Measurements from ENCODE around the gene DNAJC28. TPM values are rescaled to one million over a fixed set of nuclear protein-coding genes. Genes with fewer than 3 reads are reported as not detected.
"Not testable (repeated sequence)": the region's sequence is repeated elsewhere in the genome, so short reads cannot be mapped to it uniquely, and the experiment has no call there.

Gene DNAJC28
- total and polyA plus RNA-seq, 9 donors = 0.34 to 2.6 (median 1.2) TPM

DNA sequence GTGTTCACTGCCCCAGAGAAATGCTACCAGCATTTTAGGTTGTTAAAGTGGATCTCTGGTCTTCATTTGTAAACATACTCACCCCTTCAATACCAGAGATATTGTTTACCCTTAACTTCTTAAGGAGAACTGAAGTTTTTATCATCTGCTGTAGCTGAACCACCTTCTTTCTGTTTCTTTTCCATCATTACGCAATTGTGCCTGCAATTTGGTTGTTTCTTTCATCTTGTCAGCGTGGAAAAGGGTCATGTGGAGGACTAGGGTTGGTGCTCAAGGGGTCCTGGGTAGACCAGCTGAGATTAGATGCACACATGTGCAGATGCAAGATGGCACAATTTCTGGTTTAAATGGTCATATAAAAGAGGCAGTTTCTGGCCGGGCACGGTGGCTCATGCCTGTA lies 27.4 kb upstream of the DNAJC28 start:
- TF ChIP-seq, protein P1, sequence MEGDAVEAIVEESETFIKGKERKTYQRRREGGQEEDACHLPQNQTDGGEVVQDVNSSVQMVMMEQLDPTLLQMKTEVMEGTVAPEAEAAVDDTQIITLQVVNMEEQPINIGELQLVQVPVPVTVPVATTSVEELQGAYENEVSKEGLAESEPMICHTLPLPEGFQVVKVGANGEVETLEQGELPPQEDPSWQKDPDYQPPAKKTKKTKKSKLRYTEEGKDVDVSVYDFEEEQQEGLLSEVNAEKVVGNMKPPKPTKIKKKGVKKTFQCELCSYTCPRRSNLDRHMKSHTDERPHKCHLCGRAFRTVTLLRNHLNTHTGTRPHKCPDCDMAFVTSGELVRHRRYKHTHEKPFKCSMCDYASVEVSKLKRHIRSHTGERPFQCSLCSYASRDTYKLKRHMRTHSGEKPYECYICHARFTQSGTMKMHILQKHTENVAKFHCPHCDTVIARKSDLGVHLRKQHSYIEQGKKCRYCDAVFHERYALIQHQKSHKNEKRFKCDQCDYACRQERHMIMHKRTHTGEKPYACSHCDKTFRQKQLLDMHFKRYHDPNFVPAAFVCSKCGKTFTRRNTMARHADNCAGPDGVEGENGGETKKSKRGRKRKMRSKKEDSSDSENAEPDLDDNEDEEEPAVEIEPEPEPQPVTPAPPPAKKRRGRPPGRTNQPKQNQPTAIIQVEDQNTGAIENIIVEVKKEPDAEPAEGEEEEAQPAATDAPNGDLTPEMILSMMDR (IDR thresholded peaks at IDR 0.05) = no peak
- TF ChIP-seq EP300 (IDR thresholded peaks at IDR 0.05) (no peak), POLR2A (IDR thresholded peaks at IDR 0.05) (no peak)
- 94 to 96% (median 95%) methylated on average over 4 of the region's 4 CpGs for WGBS, 3 donors
- no peaks in the 10 kb centered on the region for H3K9me3 ChIP-seq
- intact Hi-C loops (cut with DNase I) = no loop called here
- H3K36me3 ChIP-seq = no peaks in the 10 kb centered on the region
- no peaks in the 10 kb centered on the region for H3K27me3 ChIP-seq
- no peaks in the 10 kb centered on the region for H3K4me1 ChIP-seq (ENCODE audit: insufficient read depth)
- no peak overlapping the region for H3K27ac ChIP-seq
- DNase-seq = no peak
- no peak overlapping the region for H3K4me3 ChIP-seq

DNA sequence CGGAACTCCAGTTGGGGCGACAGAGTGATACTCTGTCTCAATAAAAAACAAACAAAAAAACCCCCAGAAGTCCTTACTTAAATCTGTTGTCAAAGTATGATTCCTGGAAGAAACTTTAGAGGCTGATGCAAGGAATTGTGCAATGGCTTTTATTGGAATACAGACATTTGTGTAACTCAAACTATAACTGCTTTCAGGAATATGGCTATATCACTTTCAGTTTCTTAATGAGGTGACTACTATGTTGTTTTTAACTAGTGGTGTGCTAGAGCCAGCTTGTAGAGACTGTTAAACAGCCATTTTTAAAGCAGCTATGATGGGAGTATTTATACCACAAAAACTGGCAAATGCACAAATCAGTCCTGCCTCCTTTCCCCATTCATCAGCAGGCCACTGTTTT lies 22.7 kb upstream of the DNAJC28 start:
- Histone ChIP-seq H3K9me3 (no peaks in the 10 kb centered on the region), H3K36me3 (no peaks in the 10 kb centered on the region), H3K27ac (no peak overlapping the region), H3K27me3 (no peaks in the 10 kb centered on the region), H3K4me3 (no peak overlapping the region), H3K4me1 (ENCODE audit: insufficient read depth) (no peaks in the 10 kb centered on the region)
- no peak for DNase-seq
- WGBS, 3 donors = 95 to 97% (median 96%) methylated on average over 2 of the region's 2 CpGs
- intact Hi-C loops (cut with DNase I) = no loop called here
- TF ChIP-seq, protein P1 (IDR thresholded peaks at IDR 0.05) = no peak
- no peak for TF ChIP-seq EP300 (IDR thresholded peaks at IDR 0.05)
- no peak for TF ChIP-seq POLR2A (IDR thresholded peaks at IDR 0.05)

DNA sequence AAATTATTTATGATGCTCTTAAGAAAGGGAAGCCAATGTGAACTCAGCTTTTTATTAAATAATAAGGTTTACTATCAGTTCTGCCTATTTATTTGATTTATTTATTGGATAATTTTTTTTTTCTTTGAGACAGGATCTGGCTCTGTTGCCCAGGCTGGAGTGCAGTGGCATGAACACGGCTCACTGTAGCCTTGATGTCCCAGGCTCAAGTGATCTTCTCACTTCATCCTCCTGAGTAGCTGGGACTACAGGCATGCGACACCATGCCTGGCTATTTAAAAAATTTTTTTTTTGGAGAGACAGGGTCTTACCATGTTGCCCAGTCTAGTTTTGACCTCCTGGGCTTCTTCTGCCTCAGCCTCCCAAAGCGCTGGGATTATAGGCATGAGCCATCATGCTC lies 21.0 kb upstream of the DNAJC28 start:
- H3K27ac ChIP-seq = no peak overlapping the region
- no peaks in the 10 kb centered on the region for H3K9me3 ChIP-seq
- WGBS, 3 donors = 94 to 99% (median 99%) methylated on average over 3 of the region's 3 CpGs
- TF ChIP-seq, protein P1 (IDR thresholded peaks at IDR 0.05) = no peak
- no peak for TF ChIP-seq EP300 (IDR thresholded peaks at IDR 0.05)
- TF ChIP-seq POLR2A (IDR thresholded peaks at IDR 0.05) = no peak
- H3K4me1 ChIP-seq (ENCODE audit: insufficient read depth) = no peaks in the 10 kb centered on the region
- no peak for DNase-seq
- H3K27me3 ChIP-seq = no peaks in the 10 kb centered on the region
- no peaks in the 10 kb centered on the region for H3K36me3 ChIP-seq
- intact Hi-C loops (cut with DNase I) = no loop called here
- H3K4me3 ChIP-seq = no peak overlapping the region

DNA sequence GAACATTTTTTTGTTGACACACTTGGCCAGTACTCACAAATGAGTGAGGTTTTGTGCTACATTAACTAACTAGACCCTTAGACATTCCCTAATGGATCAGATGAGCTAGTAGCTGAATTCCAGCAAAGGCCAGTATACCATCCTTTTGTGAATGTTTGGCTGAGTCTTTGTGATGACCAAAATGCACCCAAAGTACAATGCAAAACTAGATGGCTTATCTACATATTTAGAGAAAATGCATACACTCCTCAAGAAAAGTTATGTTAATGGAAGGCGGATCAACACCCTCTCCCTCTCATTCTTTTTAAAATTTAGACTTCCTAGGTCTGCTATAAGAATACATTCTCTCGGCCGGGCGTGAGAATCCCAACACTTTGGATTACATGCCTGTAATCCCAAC lies 20.1 kb upstream of the DNAJC28 start:
- WGBS, 3 donors = 95 to 99% (median 96%) methylated on average over 4 of the region's 4 CpGs
- H3K4me3 ChIP-seq = no peak overlapping the region
- H3K4me1 ChIP-seq (ENCODE audit: insufficient read depth) = no peaks in the 10 kb centered on the region
- no peaks in the 10 kb centered on the region for H3K9me3 ChIP-seq
- no peak for TF ChIP-seq POLR2A (IDR thresholded peaks at IDR 0.05)
- no peak overlapping the region for H3K27ac ChIP-seq
- no peak for DNase-seq
- no peaks in the 10 kb centered on the region for H3K27me3 ChIP-seq
- intact Hi-C loops (cut with DNase I) = no loop called here
- H3K36me3 ChIP-seq = no peaks in the 10 kb centered on the region

DNA sequence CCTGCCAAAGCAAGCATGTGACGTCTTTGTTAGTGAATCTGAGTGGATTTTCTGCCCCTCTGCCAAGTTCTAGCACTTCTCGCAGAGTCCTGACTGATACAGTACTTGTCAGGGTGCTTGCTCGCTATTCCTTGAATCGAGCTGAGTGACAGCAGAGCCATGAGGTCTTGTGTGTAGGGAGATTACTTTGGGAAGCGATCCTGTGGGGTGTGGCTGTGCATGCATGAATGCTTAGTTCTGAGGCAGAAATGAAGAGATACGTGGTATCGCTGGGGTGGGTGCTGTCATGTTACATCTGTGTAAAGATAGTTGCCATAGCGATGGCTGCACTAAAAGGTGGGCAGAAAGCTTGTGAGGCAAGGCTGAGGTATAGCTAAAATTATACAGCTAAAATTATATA lies 19.3 kb upstream of the DNAJC28 start:
- no peak for DNase-seq
- Histone ChIP-seq H3K36me3 (no peaks in the 10 kb centered on the region), H3K4me3 (no peak overlapping the region), H3K9me3 (no peaks in the 10 kb centered on the region), H3K27me3 (no peaks in the 10 kb centered on the region), H3K27ac (no peak overlapping the region), H3K4me1 (ENCODE audit: insufficient read depth) (no peaks in the 10 kb centered on the region)
- TF ChIP-seq, protein P1 (IDR thresholded peaks at IDR 0.05) = no peak
- TF ChIP-seq EP300 (IDR thresholded peaks at IDR 0.05) (no peak), POLR2A (IDR thresholded peaks at IDR 0.05) (no peak)
- intact Hi-C loops (cut with DNase I) = no loop called here
- 92 to 95% (median 94%) methylated on average over 8 of the region's 8 CpGs for WGBS, 3 donors

DNA sequence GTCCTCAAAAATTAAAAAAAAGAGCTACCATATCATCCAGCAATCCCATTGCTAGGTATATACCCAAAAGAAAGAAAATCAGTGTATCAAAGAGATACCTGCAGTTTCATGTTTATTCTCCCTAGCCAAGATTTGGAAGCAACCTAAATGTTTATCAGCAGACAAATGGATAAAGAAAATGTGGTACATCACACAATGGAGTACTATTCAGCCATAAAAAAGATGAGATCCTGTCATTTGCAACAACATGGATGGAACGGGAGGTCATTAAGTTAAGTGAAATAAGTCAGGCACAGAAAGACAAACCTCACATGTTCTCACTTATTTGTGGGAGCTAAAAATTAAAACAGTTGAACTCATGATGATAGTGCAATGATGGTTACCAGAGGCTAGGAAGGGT lies 15.5 kb upstream of the DNAJC28 start:
- H3K9me3 ChIP-seq; intact Hi-C loops (cut with DNase I); H3K4me1 ChIP-seq (ENCODE audit: insufficient read depth); H3K36me3 ChIP-seq; H3K27me3 ChIP-seq; H3K4me3 ChIP-seq; H3K27ac ChIP-seq; DNase-seq: not testable (repeated sequence)
- WGBS, 3 donors = 97 to 100% (median 100%) methylated on average over 1 of the region's 1 CpG
